GM19452 (cell line): ENCODE results near the gene CDAN1.

Experiments
- ATAC-seq: cut with Tn5 transposase; IDR thresholded peaks from one replicate; pipeline ENCODE4 v1.9.1; 2021; ENCODE audit not compliant: unreplicated experiment

Gene CDAN1

DNA sequence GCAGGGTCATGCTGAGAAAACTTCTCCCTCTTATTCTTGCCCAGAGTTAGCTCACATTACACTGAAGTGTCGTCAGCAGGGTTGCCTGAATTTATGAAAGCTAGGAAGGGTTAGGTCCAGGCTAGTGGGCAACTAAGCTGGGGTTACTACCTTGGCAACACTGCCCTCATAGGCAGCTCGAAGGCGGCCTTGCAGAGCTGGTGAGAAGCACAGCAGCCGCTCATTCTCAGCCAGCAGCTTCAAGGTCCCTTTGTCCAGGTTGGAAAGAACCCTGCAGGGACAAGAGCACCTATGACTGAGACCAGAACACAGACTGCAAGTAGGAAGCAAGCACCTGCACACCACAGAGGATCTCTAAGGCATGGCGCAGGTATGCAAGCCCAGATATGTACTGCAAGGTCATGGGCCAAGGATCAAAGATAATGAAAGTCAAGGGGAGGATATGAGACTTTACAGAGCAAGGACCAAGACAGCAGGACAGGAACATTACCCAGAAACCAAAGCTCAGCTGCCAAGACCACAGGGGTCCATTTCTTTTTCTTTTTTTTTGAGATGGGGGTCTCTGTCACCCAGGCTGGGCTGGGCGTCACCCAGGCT, 2.8 kb downstream of the CDAN1 start:
- no peak for ATAC-seq

DNA sequence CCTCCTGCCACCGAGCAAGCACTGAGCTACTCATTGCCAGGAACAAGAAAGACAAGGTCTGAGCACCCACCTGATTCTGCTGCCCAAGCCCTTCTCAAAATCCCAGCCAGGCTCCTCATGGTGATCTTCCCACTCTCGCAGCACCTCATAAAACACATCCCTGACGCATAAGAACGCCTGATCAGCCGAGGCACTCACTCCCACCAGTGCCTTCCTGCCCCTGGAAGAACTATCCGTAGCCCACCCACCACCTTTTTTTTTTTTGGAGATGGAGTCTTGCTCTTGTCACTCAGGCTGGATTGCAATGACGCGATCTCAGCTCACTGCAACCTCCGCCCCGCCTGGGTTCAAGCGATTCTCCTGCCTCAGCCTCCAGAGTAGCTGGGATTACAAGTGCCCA, 3.9 kb downstream of the CDAN1 start:
- ATAC-seq: no peak

DNA sequence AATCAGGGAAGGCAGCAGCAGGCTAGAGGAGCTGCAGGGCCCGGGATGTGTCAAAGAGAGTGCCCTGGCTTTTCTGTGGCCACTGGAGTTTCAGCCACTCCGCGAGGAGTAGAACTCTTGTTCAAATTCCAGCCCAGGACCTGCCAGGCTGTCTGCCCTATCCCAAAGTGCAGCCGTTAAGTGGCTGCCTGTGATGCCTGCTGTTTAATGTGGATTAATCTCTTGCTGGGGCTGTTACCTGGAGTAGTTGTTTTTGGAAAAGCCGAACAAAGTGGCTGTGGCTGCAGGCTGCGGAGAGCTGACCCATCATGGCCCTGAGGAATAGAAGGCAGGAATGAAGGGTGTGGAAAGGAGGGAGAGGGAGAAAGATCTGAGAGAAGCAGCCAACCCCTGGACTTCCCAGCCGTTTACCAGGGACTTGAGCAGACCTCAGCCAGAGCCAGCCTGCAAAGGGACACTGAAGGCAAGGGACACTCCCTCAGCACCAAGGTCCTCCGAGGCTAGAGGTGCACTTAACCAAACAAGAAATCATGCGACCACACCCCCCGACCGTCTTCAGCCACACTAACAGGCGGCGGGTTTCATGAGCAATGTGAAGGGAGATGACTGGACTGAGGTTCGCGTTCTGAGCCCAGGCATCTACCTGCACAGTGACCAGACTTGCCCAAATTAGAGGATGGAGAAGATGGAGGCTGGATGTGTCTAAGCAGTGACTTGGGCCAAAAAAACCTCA, 4.7 kb downstream of the CDAN1 start:
- no peak for ATAC-seq

DNA sequence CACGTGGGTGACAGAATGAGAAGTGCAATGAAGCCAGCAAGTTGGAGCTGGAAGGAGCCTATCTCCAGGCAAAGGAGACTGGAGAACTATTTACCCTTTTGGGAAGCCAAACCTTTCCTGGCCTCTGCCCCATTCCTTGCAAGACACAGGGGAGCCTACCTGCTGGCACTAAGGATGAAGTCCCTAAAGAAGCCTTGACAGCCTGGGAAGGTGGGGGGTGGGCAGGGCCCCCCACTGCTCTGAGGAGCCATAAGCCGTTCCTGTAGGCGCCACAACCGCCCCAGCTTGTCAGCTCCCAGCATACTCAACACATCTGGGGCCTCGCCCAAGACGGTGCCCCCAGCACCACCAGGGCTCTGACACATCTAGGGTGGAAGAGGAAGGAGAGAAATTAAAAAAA, 5.5 kb downstream of the CDAN1 start:
- no peak for ATAC-seq

DNA sequence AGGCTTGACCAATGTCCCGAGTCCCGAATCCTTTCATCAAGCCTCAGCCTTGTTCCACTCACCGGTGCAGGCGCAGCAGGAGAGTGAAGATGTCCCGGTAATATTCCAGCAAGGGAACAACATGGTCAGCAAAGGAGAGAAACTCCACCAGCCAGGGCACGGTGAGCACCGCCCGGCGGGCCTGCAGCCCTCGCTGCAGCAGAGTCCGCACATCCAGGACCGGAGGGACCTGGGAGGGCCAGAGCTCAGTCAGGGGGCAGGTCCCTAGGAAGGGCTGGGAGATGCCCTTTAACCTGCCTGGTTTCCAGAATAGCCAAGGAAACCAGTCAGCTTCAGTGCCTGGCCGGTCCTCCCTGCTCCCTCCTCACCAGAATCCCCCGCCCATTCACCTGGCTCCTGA, 6.4 kb downstream of the CDAN1 start:
- no peak for ATAC-seq

DNA sequence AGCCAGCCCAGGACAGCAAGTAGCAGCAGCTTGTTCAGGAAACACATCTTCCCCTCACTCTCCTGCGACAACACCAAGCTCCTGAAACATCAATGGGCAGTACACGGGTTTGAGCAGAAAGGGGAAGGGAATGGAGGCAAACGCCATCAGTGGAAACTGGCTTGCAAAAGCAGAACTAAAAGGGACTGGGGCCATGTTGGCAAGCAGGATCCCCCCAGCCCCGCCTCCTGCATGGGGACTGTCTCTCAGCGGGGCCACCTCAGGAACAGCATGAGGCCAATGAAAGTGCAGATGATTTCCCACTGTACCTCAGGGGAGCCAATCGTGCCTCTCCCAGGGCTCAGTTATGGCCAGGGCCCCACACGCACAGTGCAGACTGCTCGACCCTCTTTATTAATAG, 6.8 kb downstream of the CDAN1 start:
- ATAC-seq: no peak

DNA sequence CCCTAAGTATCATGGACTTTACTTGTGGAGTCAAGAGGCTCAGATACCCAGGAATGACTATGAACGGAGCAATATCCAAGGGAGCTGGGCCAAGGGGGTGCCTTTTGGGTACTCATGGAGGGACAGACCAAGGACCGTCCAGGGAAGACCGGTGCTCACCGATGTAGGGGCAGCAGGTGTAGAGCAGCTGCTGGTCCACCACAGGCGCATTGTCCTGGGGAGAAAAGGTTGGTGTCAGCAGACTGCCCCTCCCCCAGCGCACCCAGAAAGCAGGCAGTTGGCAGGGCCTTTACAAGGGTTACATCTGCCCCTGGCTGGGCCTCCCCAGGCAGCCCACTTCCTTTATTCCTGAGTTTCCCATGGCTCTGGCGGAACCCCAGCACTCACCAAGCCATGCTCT, 7.5 kb downstream of the CDAN1 start:
- no peak for ATAC-seq

- no peak for ATAC-seq
Measured at GRCh38 chr15:42728972-42729371, 8.0 kb downstream of the CDAN1 start.

GRCh38 chr15:42728560-42728959, 8.4 kb downstream of the CDAN1 start:
- no peak for ATAC-seq

GRCh38 chr15:42727750-42728381, 9.1 kb downstream of the CDAN1 start:
- no peak for ATAC-seq

DNA sequence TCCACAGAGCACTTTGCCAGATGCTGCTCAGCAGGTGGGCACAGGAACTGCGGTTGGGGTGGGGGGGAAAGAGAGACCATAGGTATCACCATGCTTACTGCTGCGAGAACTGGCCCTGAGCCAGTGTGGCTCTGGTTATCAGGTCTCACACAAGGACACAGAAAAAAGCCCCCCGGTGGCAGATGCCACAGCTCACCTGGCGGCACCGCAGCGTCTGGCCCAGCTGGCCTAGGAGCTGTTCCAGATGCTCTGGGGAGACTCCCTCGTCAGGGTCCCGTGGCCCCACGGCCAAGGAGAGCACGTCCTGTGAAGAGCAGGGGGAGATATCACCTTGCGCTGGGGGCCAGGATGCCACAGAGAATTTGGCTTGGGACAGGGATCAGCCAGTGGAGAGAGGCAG, 10.8 kb downstream of the CDAN1 start:
- ATAC-seq: no peak

- no peak for ATAC-seq
Measured at GRCh38 chr15:42725331-42725903, 11.5 kb downstream of the CDAN1 start.

DNA sequence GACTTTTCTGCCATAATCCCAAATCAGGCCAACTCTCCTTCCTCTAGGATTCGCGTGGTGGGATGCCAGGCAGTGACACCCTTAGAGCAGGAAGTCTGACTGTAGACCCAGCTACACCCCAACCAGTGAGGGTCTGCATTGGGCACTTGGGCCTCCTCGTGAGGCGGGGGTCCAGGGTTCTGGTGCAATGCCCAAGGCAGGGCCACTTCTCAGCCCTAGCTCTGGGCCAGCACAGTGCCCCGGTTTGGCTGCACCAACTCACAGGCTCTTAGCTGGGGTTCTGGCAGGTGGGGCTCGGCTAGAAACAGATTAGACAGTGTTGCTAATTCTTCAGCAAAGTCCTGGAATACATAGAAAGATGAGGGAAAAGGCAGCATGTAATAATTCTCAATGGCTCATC, 12.7 kb downstream of the CDAN1 start:
- ATAC-seq: no peak

DNA sequence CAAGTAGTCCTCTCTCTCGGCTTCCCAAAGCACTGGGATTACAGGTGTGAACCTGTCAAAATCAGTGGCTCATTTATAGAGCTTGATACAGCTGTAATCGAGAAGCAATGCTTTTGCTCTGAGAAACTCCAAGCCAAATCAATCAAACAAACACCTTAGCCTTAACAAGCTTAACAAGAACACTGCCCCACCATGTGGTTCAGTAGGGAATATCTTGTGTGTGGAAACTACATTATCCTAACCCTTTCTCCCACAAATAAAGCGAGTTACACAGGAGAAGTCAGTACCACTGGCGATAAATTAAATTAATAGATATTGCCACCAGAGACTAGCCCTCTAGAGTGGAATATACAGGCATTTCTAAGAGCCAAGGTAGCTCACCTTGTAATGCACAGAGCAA, 13.9 kb downstream of the CDAN1 start:
- ATAC-seq: no peak

- no peak for ATAC-seq
Measured at GRCh38 chr15:42721916-42722315, 15.0 kb downstream of the CDAN1 start.

DNA sequence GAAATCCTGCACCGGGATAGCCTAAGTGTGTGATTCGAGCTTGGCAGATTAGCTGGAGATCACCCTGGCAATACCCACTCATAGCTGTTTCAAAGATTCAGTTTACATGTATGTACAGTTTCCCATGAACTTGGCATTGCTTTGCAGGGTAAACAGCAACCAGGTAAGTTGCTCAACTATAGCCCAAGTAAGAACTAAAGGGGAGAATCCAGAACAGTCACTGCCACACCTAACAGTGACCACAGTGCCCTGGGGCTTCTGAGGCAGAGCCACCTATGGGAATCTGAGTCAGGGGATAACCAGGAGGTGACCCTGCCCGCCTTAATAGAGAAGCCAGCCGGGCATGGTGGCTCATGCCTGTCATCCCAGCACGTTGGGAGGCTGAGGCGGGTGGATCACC, 15.9 kb downstream of the CDAN1 start:
- ATAC-seq: no peak

- no peak for ATAC-seq
Measured at GRCh38 chr15:42720071-42720470, 16.9 kb downstream of the CDAN1 start.

DNA sequence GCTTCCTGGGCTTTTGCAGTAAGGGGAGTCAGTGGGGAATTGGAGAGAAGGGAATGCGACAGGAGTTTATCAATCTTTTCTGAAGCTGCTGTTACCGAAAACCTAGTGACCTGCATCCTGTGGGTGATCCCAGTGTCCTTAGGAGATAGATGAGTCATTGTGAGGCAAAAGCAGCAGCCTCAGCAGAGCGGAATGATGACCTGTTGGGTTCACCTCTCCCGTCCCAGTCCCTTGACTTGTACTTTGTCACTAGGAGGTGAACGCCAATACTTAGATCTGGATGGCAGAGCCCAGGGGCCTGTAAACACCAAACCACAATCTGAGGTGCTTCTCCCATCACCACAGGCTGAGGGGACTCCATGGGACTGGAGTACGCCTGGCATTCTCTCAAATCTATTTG, 17.9 kb downstream of the CDAN1 start:
- ATAC-seq: no peak

GRCh38 chr15:42716626-42717025, 20.3 kb downstream of the CDAN1 start:
- ATAC-seq: no peak

- no peak for ATAC-seq
Measured at GRCh38 chr15:42716125-42716524, 20.8 kb downstream of the CDAN1 start.

DNA sequence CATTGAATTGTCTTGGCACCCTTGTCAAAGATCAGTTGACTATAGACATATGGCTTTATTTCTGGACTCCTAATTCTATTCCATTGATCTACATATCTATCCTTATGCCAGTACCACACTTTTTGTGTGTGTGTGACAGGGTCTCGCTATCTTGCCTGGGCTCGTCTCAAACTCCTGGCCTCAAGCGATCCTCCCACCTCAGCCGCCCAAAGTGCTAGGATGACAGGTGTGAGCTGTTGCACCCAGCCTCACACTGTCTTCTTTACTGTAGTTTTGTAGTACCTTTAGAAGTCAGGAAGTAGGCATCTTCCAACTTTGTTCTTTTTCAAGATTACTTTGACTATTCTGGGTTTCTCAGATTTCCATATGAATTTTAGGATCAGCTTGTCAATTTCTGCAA, 24.3 kb downstream of the CDAN1 start:
- ATAC-seq: no peak

DNA sequence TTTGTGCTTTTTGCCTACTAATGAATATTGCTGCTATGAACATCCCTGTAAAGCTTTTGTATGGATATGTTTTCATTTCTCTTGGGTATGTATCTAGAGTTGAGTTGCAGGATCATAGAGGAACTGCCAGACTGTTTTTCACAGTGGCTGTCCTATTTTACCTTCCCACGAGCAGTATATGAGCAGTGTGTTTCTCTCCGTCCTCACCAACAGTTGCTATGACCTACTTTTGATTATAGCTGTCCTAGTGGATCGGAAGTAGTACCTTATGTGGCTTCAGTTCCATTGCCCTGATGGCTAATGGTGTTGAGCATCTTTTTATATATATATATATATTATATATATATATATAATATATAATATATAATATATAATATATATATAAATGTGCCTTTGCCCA, 25.2 kb downstream of the CDAN1 start:
- no peak for ATAC-seq
